ENCODE measurements around the gene PLD2.

DNA sequence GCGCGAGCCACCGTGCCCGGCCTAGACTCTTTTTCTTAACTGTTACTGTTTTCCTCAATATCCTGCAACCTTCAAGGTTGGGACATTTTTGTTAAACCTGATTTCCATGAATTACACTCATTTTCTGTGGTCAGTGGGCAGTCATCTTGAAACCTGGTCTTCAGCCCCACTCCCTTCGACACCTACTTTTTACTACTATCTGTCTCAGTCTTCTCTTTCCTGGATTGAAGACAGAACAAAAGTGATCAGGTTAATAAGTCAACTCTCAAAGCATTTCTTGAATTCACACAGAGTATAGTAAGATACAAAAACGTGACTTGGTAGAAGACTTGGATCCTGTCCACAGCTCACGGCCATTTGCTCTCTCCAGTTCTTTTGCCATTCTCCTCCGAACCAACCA, 32.3 kb downstream of the PLD2 start:
- TF ChIP-seq EZH2 (IDR thresholded peaks at IDR 0.05) (no peak), POLR2AphosphoS5 (IDR thresholded peaks at IDR 0.05; ENCODE audit: borderline replicate concordance, low read depth, low read length) (no peak)

Data from SK-N-MC (cell line).